Tibial artery (tissue), 4 donors: Measurements from ENCODE around the gene THEM4.

ENCODE experiments used
- DNase-seq, 2 donors: peaks; one replicate each; pipeline ENCODE4 v3.0.0-alpha.2; 2019
- H3K27ac ChIP-seq, 2 donors: fragments of 200-600 bp; sonication (generic) in 1 of 2; 1 replicate in 1 of 2; 2 replicates in 1 of 2; pipeline ENCODE4 v1.5.1; 2018 to 2019; ENCODE audit warnings: mild to moderate bottlenecking in 1 of 2
- H3K27me3 ChIP-seq, 2 donors: fragments of 200-600 bp; sonication (generic) in 1 of 2; one replicate each; pipeline versions ENCODE4 v1.5.1 to v1.6.0; 2016 to 2019
- H3K36me3 ChIP-seq, 3 donors: fragments of 200-600 bp; sonication (generic) in 2 of 3; one replicate each; pipeline ENCODE4 v1.5.1; 2016 to 2019; ENCODE audit warnings: mild to moderate bottlenecking in 2 of 3
- H3K4me1 ChIP-seq, 4 donors: fragments of 200-600 bp; sonication (generic) in 2 of 4; 1 replicate in 3 of 4; 2 replicates in 1 of 4; pipeline ENCODE4 v1.5.1; 2016 to 2019
- H3K4me3 ChIP-seq, 2 donors: fragments of 200-600 bp; sonication (generic) in 1 of 2; 1 replicate in 1 of 2; 2 replicates in 1 of 2; pipeline ENCODE4 v1.5.1; 2018 to 2019; ENCODE audit warnings: mild to moderate bottlenecking in 2 of 2
- H3K9me3 ChIP-seq, 3 donors: fragments of 200-600 bp; sonication (generic) in 1 of 3; one replicate each; pipeline ENCODE4 v1.5.1; 2016 to 2019
- CTCF ChIP-seq, 2 experiments: fragments of 200-600 bp in 1 of 2; fragments of 450-650 bp in 1 of 2; IDR thresholded peaks; one replicate each; pipeline ENCODE4 v1.5.1; 2017 to 2019; ENCODE audit warnings: antibody characterized with exemption in 2 of 2, mild to moderate bottlenecking in 1 of 2, moderate library complexity in 1 of 2
- intact Hi-C: fragments of 100-400 bp; cut with DNase I; formaldehyde crosslinking; loops from one replicate; pipeline ENCODE4 v1.15.0; 2023; ENCODE audit warnings: low total_unique reads

The THEM4 gene

GRCh38 chr1:151944126-151944856, 35.0 kb upstream of the THEM4 start:
- intact Hi-C loops = no loop called here
- TF ChIP-seq CTCF (IDR thresholded peaks at IDR 0.05) = no peak
- H3K4me1 ChIP-seq = peaks cover 3 to 38% (median 11%) of the 10 kb centered on the region in 4 donors

GRCh38 chr1:151943591-151943990, 34.3 kb upstream of the THEM4 start:
- intact Hi-C loops = no loop called here
- Histone ChIP-seq H3K4me3 (no peak overlapping the region), H3K36me3 (no peaks in the 10 kb centered on the region), H3K4me1 (peaks cover 3 to 38% (median 11%) of the 10 kb centered on the region in 4 donors), H3K27ac (no peak overlapping the region), H3K27me3 (no peaks in the 10 kb centered on the region), H3K9me3 (no peaks in the 10 kb centered on the region)
- no peak for DNase-seq
- no peak for TF ChIP-seq CTCF (IDR thresholded peaks at IDR 0.05)

More at GRCh38 chr1:151944126-151944856, 35.0 kb upstream of the THEM4 start:
- no peak for DNase-seq
- Histone ChIP-seq H3K27me3 (no peaks in the 10 kb centered on the region), H3K36me3 (no peaks in the 10 kb centered on the region), H3K9me3 (no peaks in the 10 kb centered on the region), H3K27ac (peak overlapping the region; percentile 65 to 68), H3K4me3 (no peak overlapping the region)

GRCh38 chr1:151942882-151943281, 33.6 kb upstream of the THEM4 start:
- Histone ChIP-seq H3K4me1 (peaks cover 3 to 38% (median 11%) of the 10 kb centered on the region in 4 donors), H3K36me3 (no peaks in the 10 kb centered on the region), H3K9me3 (no peaks in the 10 kb centered on the region), H3K4me3 (no peak overlapping the region), H3K27ac (no peak overlapping the region), H3K27me3 (no peaks in the 10 kb centered on the region)
- no peak for DNase-seq
- no peak for TF ChIP-seq CTCF (IDR thresholded peaks at IDR 0.05)
- intact Hi-C loops = no loop called here

GRCh38 chr1:151940541-151940940, 31.2 kb upstream of the THEM4 start:
- H3K36me3 ChIP-seq = no peaks in the 10 kb centered on the region
- intact Hi-C loops = no loop called here
- no peak for TF ChIP-seq CTCF (IDR thresholded peaks at IDR 0.05)
- H3K4me1 ChIP-seq = peaks cover 0 to 28% (median 8%) of the 10 kb centered on the region in 4 donors
- no peak for DNase-seq
- H3K9me3 ChIP-seq = no peaks in the 10 kb centered on the region
- no peak overlapping the region for H3K4me3 ChIP-seq
- H3K27me3 ChIP-seq = no peaks in the 10 kb centered on the region
- no peak overlapping the region for H3K27ac ChIP-seq

- no peak overlapping the region for H3K4me3 ChIP-seq
- intact Hi-C loops = no loop called here
- no peaks in the 10 kb centered on the region for H3K9me3 ChIP-seq
- no peak overlapping the region for H3K27ac ChIP-seq
- peaks cover 0 to 21% (median 5%) of the 10 kb centered on the region in 4 donors for H3K4me1 ChIP-seq
- no peaks in the 10 kb centered on the region for H3K36me3 ChIP-seq
- H3K27me3 ChIP-seq = no peaks in the 10 kb centered on the region
- TF ChIP-seq CTCF (IDR thresholded peaks at IDR 0.05) = no peak
- DNase-seq = no peak
Measured at GRCh38 chr1:151939779-151940178, 30.5 kb upstream of the THEM4 start.
